Bronchial epithelial cell (primary cell): ENCODE data around the gene MAPK4. TPM values are rescaled to one million over a fixed set of nuclear protein-coding genes. Genes with fewer than 3 reads are reported as not detected.

Experiments
- DNase-seq: peaks from one replicate; pipeline ENCODE4 v3.0.0-alpha.2; 2010; ENCODE audit warnings: low read depth
- FAIRE-seq: peaks from 2 replicates; lab custom pipeline; 2011; peaks lifted over from hg19 to GRCh38; lab: Jason Lieb, UNC
- H3K27me3 ChIP-seq: 2 replicates; pipeline ENCODE4 v1.5.1; 2011; ENCODE audit warnings: low read length; ENCODE audit not compliant: control insufficient read depth, insufficient read depth
- H3K36me3 ChIP-seq: 2 replicates; pipeline ENCODE4 v1.5.1; 2011; ENCODE audit warnings: low read length; ENCODE audit not compliant: control insufficient read depth, insufficient read depth
- H3K4me3 ChIP-seq: 2 replicates; pipeline ENCODE4 v1.5.1; 2011; ENCODE audit warnings: mild to moderate bottlenecking, low read depth, low read length, control low read depth
- total RNA-seq: library from RNA; depleted of rRNA; stranded (reverse); fragments of >200 nt; gene quantifications from 2 replicates; pipeline ENCODE4 v1.2.1, GENCODE V29; 2014
- TF ChIP-seq, protein P1 (sequence below): IDR thresholded peaks from 2 replicates; pipeline ENCODE4 v1.5.1; 2011; ENCODE audit warnings: mild to moderate bottlenecking, moderate library complexity, low read length, control low read depth, inconsistent platforms; ENCODE audit not compliant: insufficient read depth, severe bottlenecking

The MAPK4 gene
- total RNA-seq, 1 donor from 2014 or later, result not detected

DNA sequence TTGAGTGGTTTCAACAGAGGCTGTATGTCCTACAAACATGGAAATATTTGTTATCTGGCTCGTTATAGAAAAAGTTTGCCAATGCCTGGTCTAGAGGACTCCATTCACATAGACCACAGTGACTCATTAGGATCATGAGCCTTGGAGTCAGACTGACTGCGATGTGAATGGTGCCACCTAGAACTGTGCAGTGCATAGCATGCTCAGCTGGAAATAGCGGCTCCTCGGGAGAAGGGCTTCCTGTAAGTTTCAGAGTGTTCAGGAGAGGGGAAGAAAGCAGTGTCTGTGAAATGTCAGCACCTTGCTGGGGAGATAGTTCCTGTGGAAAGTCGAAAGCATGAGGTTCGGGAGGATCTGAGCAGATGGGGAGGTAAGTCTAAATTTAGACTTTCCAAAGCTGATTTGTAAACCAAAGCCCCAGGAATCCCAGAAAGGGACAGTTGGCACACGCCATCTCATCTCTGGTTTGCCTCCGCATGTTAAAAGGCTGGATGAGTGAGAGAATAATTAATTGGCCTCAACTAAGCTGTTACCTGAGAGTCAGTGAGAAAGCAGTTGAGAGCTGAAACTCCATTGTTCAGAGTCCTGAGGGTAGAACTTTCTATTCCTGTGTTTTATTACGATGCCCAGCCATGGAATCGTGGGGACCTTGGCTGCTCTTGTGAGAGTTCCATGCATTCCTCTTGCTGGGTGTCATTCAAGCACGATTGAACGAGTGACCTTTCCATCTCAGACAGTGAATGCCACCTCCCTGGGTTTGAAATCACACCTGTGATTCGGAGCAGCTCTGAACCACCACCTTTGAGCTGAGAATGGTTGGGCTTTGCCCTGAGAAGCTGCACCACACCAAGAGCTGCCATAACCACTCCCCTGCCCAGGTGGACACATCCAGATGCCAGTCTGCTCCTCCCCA is 99.5 kb downstream of the MAPK4 start:
- DNase-seq, result peak; percentile 73
- FAIRE-seq, result no peak
- Histone ChIP-seq H3K36me3 (no peaks in the 10 kb centered on the region), H3K27me3 (peaks cover 3% of the 10 kb centered on the region), H3K4me3 (no peak overlapping the region)
- TF ChIP-seq, protein P1, sequence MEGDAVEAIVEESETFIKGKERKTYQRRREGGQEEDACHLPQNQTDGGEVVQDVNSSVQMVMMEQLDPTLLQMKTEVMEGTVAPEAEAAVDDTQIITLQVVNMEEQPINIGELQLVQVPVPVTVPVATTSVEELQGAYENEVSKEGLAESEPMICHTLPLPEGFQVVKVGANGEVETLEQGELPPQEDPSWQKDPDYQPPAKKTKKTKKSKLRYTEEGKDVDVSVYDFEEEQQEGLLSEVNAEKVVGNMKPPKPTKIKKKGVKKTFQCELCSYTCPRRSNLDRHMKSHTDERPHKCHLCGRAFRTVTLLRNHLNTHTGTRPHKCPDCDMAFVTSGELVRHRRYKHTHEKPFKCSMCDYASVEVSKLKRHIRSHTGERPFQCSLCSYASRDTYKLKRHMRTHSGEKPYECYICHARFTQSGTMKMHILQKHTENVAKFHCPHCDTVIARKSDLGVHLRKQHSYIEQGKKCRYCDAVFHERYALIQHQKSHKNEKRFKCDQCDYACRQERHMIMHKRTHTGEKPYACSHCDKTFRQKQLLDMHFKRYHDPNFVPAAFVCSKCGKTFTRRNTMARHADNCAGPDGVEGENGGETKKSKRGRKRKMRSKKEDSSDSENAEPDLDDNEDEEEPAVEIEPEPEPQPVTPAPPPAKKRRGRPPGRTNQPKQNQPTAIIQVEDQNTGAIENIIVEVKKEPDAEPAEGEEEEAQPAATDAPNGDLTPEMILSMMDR, result peak; percentile 43

DNA sequence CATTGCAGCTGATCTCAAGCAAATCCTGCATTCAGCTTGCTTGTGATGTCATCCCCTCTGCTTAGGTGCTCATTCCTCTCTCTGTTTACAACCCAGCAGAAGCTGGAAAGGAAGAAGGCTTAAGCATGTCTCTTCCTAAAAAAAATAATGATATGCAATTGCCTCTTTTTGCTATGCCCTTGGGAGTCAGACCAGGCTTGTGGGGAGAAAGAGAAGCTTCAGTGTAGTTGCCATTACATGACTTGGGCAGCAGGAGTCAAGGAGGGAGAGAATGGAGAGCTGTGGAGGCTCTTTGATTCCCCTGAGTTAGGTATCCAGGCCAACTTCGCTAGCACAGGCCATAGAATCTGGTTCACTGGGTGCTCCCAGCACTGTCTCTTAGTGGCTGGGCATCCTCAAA is 101.1 kb downstream of the MAPK4 start:
- DNase-seq (no peak), FAIRE-seq (no peak)
- TF ChIP-seq, protein P1, result no peak
- H3K4me3 ChIP-seq, result no peak overlapping the region
- no peaks in the 10 kb centered on the region for H3K36me3 ChIP-seq
- peaks cover 3% of the 10 kb centered on the region for H3K27me3 ChIP-seq

DNA sequence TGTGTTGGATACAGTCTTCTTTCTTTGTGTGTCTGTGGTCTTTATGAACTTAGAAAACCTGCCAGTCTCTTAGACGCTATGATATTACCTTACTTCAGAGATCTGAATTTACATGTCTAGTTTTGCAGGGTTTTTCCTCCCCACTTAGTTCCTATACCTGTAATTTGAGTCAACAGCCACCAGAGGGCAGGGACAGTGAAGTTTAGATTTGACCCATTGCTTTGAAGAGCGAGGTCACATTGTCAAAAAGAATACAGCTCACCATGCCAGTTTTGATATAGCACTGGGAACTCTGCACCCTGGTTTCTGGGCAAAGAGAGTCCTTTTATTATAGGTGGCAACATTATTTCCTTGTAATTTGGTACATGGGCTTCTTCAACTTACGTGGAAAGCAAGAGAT is 102.3 kb downstream of the MAPK4 start:
- TF ChIP-seq, protein P1, result peak; percentile 15
- no peaks in the 10 kb centered on the region for H3K36me3 ChIP-seq
- no peak overlapping the region for H3K4me3 ChIP-seq
- H3K27me3 ChIP-seq, result peaks cover 3% of the 10 kb centered on the region
- DNase-seq (no peak), FAIRE-seq (no peak)

DNA sequence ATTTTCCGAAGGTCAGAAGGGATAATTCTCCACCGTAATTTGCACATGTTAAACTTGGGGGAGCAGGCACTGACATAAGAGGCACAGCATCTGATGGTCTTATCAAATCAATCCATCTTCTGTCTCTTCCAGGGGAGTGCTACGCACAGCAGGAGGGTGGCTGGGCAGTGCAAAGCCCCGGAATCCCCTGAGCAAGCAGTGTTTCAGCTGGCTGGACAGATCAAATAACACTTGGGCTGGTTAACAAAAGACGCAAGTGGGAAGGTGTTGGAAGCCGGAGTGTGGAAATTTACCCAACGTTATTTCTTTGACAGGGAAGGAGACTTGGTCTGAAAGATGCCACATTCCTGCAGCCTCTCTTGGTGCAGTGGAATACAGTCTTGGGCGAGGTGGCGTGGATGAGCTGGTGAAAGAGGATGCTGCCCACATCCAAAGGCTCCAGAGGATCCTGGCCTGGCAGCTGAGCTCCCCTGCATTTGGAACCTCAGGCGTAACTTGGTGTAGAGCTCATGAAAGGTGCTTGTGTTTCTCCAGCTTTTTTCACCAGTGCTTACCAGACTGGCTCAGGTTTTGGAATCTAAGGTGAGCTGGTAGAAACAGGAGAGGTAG is 103.0 kb downstream of the MAPK4 start:
- DNase-seq (no peak), FAIRE-seq (peak; percentile 58)
- TF ChIP-seq, protein P1, result no peak
- H3K4me3 ChIP-seq, result no peak overlapping the region
- no peaks in the 10 kb centered on the region for H3K36me3 ChIP-seq
- peaks cover 3% of the 10 kb centered on the region for H3K27me3 ChIP-seq

DNA sequence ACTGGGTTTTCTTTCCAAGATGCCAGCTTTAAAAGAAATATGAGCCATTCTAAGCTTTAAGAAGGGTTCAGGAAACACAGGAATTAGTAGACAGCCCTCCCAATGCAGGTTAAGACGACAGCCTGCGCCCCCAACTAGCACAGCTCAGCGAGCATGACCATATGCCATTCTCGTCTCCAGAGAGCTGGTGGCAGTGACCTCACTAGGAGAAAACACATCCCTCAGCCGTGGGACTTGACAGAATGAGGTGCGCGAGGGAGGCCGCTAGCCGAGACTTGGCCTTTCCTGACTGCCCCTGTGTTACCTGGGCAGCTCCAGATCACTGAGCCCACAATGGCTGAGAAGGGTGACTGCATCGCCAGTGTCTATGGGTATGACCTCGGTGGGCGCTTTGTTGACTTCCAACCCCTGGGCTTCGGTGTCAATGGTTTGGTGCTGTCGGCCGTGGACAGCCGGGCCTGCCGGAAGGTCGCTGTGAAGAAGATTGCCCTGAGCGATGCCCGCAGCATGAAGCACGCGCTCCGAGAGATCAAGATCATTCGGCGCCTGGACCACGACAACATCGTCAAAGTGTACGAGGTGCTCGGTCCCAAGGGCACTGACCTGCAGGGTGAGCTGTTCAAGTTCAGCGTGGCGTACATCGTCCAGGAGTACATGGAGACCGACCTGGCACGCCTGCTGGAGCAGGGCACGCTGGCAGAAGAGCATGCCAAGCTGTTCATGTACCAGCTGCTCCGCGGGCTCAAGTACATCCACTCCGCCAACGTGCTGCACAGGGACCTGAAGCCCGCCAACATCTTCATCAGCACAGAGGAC is 103.9 kb downstream of the MAPK4 start:
- no peaks in the 10 kb centered on the region for H3K36me3 ChIP-seq
- peaks cover 3% of the 10 kb centered on the region for H3K27me3 ChIP-seq
- TF ChIP-seq, protein P1, result no peak
- no peak for FAIRE-seq
- no peak overlapping the region for H3K4me3 ChIP-seq
- DNase-seq, result no peak
